DND-41 (cell line): ENCODE data around the gene SMCO4.

ENCODE experiments used
- ATAC-seq: fragments of 200-7000 bp; cut with Tn5 transposase; 3 replicates; pipeline ENCODE4 v1.9.1; 2021; ENCODE audit warnings: low read depth; ENCODE audit not compliant: insufficient read depth
- DNase-seq: peaks from one replicate; pipeline ENCODE4 v3.0.0-alpha.2; 2020
- H2AFZ ChIP-seq: 2 replicates; pipeline ENCODE4 v1.6.0; 2012; ENCODE audit warnings: low read depth, low read length
- H3K27ac ChIP-seq: 2 replicates; pipeline ENCODE4 v1.5.1; 2012; ENCODE audit warnings: low read length, inconsistent platforms
- H3K27me3 ChIP-seq: fragments of 200-600 bp; sonication (generic); 2 replicates; pipeline ENCODE4 v1.6.0; 2012; ENCODE audit warnings: low read length, mild to moderate bottlenecking, inconsistent platforms; ENCODE audit not compliant: insufficient read depth, poor library complexity
- H3K36me3 ChIP-seq: 2 replicates; pipeline ENCODE4 v1.5.1; 2012; ENCODE audit warnings: low read length, inconsistent platforms; ENCODE audit not compliant: insufficient read depth
- H3K4me1 ChIP-seq: 2 replicates; pipeline ENCODE4 v1.5.1; 2012; ENCODE audit warnings: mild to moderate bottlenecking, low read length; ENCODE audit not compliant: insufficient read depth
- H3K4me2 ChIP-seq: 2 replicates; pipeline ENCODE4 v1.6.0; 2012; ENCODE audit warnings: mild to moderate bottlenecking, moderate library complexity, low read length, inconsistent platforms; ENCODE audit not compliant: insufficient read depth
- H3K4me3 ChIP-seq, 2 experiments: fragments of 200-600 bp in 1 of 2; shearing (Covaris generic) in 1 of 2; 2 replicates each; pipeline ENCODE4 v1.5.1; 2012 to 2016; ENCODE audit warnings: inconsistent platforms in 2 of 2, low read length in 2 of 2, mild to moderate bottlenecking in 2 of 2, low read depth in 1 of 2, moderate library complexity in 1 of 2
- H3K79me2 ChIP-seq: 2 replicates; pipeline ENCODE4 v1.6.0; 2012; ENCODE audit warnings: low read length, inconsistent platforms; ENCODE audit not compliant: insufficient read depth
- H3K9ac ChIP-seq: 2 replicates; pipeline ENCODE4 v1.6.0; 2012; ENCODE audit warnings: low read depth, mild to moderate bottlenecking, inconsistent platforms, low read length, moderate library complexity
- H3K9me3 ChIP-seq: 2 replicates; pipeline ENCODE4 v1.5.1; 2012; ENCODE audit warnings: low read length, moderate library complexity, mild to moderate bottlenecking, inconsistent platforms; ENCODE audit not compliant: insufficient read depth, severe bottlenecking
- H4K20me1 ChIP-seq: 2 replicates; pipeline ENCODE4 v1.6.0; 2012; ENCODE audit warnings: low read length; ENCODE audit not compliant: insufficient read depth
- CTCF ChIP-seq: IDR thresholded peaks from 2 replicates; pipeline ENCODE4 v1.5.1; 2012; ENCODE audit warnings: borderline replicate concordance, low read length, moderate library complexity, mild to moderate bottlenecking; ENCODE audit not compliant: poor library complexity, severe bottlenecking; ENCODE audit errors: extremely low read depth
- EZH2 ChIP-seq: IDR thresholded peaks from 3 replicates; pipeline ENCODE4 v1.6.1; 2012; ENCODE audit warnings: borderline replicate concordance, low read depth, mild to moderate bottlenecking, moderate library complexity, low read length, inconsistent platforms; ENCODE audit not compliant: severe bottlenecking

SMCO4 gene

DNA sequence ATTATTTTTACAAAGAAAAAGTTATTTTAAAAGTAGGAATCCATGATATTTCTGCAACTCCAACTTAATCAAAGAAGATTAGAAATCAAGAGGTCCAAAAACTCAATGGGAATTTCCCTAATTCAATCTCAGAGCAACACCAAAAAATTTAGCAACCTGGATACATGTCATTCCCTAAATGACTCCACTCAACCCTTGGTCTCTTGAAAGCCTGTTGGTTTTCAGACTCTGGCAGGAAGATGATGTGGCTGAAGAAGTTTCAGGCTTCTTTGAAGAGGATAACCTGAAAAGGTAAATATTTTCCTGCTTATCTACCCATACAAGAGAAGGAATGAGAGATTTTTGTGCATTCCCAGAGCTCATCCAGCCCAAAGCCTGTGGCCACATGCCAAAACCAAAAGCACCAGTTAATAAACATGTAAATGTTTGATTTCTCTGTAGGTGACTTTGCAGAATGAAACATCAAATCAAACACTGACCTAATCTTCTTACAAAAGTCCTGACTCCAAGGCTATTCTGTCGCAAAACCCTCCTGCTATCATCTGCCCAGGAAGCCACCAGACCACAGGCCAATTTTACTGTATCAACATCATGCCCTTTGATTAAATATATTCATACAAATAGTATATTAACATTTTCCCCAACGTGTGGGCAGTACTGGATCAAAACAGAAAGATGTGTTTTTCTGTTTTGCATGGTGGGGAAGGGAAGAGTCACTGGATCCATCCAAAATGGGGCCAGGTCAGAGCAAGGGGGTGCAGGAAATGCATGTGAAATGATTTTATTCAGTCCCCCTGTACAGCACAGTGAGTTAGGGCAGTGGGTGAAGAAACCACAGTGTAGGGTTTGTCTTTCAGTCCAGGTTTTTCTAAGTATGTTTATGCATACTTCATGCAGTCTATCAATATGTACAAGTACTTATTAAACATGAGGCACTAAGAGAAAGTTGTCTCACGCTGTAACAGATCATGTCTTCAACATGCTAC lies 38.8 kb downstream of the SMCO4 start:
- Histone ChIP-seq H2AFZ (no peak overlapping the region), H3K4me2 (no peak overlapping the region), H4K20me1 (no peaks in the 10 kb centered on the region), H3K27ac (no peak overlapping the region), H3K9me3 (peaks cover 6% of the 10 kb centered on the region), H3K4me1 (no peaks in the 10 kb centered on the region), H3K9ac (no peak overlapping the region), H3K36me3 (0 out of 2 replicates have a peak, but pooled peaks cover 7% of the 10 kb centered on the region), H3K4me3 (no peak overlapping the region), H3K27me3 (no peaks in the 10 kb centered on the region), H3K79me2 (no peaks in the 10 kb centered on the region)
- no peak for ATAC-seq
- no peak for DNase-seq
- TF ChIP-seq CTCF (no peak), EZH2 (no peak)

DNA sequence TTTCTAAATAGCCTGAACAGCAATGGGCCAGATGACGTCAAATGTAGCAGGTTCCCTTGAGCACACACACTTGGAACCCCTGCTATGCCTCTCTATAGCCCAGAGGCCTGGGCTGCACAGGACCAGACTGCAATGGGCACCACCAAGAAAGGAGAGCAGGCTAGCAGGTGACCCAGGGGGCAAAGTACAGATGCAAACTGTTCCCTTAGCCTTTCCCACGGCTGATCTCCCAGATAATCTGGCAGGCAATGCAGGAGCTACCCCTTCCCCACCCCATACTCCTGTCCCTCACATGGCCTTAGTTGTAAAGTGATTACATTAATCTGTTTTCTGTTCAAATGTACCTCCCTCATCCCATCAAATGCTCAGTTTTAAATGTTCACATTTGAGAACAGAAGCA lies 41.3 kb downstream of the SMCO4 start:
- TF ChIP-seq CTCF (no peak), EZH2 (no peak)
- no peak overlapping the region for H2AFZ ChIP-seq
- H3K36me3 ChIP-seq = 0 out of 2 replicates have a peak, but pooled peaks cover 7% of the 10 kb centered on the region
- peaks cover 4% of the 10 kb centered on the region for H3K9me3 ChIP-seq
- no peaks in the 10 kb centered on the region for H3K27me3 ChIP-seq
- DNase-seq = no peak
- no peak overlapping the region for H3K4me3 ChIP-seq
- no peak for ATAC-seq
- no peaks in the 10 kb centered on the region for H3K79me2 ChIP-seq
- no peak overlapping the region for H3K27ac ChIP-seq
- no peak overlapping the region for H3K4me2 ChIP-seq
- no peaks in the 10 kb centered on the region for H4K20me1 ChIP-seq
- H3K4me1 ChIP-seq = no peaks in the 10 kb centered on the region
- no peak overlapping the region for H3K9ac ChIP-seq

GRCh38 chr11:93500759-93501158 lies 42.4 kb downstream of the SMCO4 start:
- TF ChIP-seq CTCF = no peak
- TF ChIP-seq EZH2 = no peak
- ATAC-seq (no peak), DNase-seq (no peak)
- no peaks in the 10 kb centered on the region for H4K20me1 ChIP-seq
- H3K36me3 ChIP-seq = 0 out of 2 replicates have a peak, but pooled peaks cover 13% of the 10 kb centered on the region
- H3K9me3 ChIP-seq = peaks cover 4% of the 10 kb centered on the region
- no peak overlapping the region for H2AFZ ChIP-seq
- no peaks in the 10 kb centered on the region for H3K4me1 ChIP-seq
- no peak overlapping the region for H3K4me2 ChIP-seq
- H3K9ac ChIP-seq = no peak overlapping the region
- H3K4me3 ChIP-seq = no peak overlapping the region
- no peaks in the 10 kb centered on the region for H3K79me2 ChIP-seq
- no peak overlapping the region for H3K27ac ChIP-seq
- H3K27me3 ChIP-seq = no peaks in the 10 kb centered on the region
